Stimulated activated CD8-positive, alpha-beta memory T cell treated with anti-CD3 and anti-CD28 coated beads, Interleukin-12 subunit alpha, Interleukin-12 subunit beta, amount 100 ng/mL, for 24 hours (primary cell): Measurements from ENCODE around the gene LCLAT1.

Experiments used
- DNase-seq: peaks from one replicate; pipeline ENCODE4 v3.0.0-alpha.2; 2020; ENCODE audit errors: extremely low read depth

Gene LCLAT1

DNA sequence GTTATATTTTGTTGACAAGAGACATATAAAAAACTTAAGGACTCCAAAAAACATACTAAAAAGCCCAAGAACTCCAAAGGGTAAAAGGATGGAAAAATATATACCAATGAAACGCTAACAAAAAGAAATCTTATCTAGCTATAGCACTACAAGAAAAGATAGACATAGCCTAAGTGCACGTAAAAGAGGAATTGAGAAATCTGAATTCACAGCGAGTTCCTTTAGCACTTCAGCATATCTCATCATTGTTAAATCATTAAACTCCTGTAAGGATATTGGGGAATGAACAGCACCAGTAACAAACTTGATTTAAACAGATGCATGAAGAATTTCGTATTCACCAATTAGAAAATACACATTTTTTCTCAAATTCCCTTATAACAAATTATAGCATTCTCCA, 226.1 kb downstream of the LCLAT1 start:
- DNase-seq = no peak

DNA sequence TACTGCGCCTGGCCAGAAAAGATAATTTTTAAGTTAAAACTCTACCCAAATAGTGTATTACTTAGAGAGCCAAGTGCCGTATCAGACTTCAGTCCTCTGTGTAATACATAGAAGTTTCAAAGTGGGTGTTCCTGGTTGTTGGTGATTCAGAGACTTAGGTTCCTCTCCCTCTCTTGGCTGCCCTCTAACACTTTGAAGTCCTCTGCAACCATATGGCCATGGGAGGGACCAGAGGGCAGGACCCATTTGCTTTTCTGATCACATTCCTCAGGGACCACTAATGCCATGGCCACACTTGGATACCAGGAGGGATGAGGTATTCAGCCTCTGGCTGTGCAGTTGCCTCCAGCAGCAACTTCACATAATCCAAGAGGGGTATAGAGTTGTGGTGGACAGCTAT, 228.7 kb downstream of the LCLAT1 start:
- DNase-seq = no peak

DNA sequence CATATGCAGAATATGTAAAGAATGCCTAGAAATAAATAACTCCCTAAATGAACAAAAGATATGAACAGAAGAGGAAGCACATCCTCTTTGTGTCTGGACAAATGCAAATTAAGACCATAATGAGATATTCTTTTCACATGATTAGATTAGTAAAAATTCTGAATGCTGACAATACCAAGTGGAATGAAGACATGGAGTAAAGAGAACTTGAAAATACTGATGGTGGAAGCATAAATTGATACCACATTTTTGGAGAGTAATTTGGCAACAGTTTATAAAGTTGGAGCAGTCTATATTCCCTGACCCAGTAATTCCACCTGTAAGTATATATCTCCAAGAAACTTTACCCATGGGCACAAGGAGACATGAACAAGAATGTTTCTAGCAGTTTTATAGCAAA, 230.2 kb downstream of the LCLAT1 start:
- DNase-seq = no peak

DNA sequence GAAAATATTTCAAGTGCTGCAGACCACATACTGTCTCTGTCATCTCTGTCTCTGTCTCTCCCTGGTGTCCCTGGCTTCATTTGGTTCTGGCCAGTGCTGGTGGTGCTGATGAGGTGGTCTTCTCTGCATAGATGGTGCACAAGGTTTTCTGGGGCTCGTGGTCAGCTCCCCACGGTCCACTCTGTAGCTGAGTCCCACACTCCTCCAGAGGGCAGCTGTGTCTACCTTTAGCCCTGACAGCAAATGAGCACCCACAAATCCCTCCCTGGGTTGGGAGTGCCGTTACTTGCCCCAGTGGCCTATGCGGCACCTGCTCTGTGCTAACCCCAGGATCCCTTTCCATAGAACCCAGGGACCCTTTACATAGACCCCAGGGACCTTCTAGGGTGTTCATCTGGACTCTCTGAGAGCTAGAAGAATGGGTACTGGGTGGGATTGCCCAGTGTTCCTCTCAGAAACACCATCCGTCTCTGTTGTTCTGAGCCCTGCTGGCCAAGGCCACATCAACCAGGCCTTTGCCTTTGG, 230.9 kb downstream of the LCLAT1 start:
- DNase-seq = no peak

GRCh38 chr2:30678410-30679137, 231.5 kb downstream of the LCLAT1 start:
- DNase-seq = no peak

DNA sequence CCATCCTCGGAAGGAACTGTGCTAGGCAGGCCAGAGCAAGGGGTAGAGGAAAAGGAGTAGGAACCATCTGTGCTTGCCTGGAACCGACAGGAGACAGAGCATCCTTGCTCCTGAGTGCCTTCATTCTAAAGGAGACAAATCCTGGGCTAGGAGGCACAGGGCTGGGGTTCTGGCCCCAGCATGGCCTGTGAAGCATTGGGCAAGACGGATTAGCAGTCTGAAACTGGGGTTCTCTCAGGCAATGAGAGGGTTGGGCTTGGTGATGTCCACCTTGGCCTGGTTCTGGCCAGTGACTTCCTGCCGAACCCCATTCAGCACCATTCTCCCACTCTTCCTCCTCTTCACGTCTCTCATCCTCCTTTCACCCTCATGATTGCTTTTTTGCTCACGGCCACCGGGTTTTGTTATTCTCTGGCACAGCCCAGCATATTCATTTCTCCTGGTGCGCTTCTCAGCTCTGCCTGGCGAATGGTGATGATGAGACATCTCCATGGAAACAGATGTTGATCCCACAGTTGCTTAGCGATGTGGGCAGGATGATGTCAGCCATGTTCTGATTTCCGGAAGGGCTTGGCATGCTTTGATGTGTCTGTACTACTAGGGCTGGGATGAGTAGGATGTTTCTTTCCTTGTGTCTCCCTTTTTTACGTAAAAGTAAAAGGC, 232.5 kb downstream of the LCLAT1 start:
- no peak for DNase-seq

- DNase-seq = no peak
Observed at GRCh38 chr2:30680121-30680520, 233.1 kb downstream of the LCLAT1 start.

- no peak for DNase-seq
Observed at GRCh38 chr2:30681022-30681421, 234.0 kb downstream of the LCLAT1 start.

DNA sequence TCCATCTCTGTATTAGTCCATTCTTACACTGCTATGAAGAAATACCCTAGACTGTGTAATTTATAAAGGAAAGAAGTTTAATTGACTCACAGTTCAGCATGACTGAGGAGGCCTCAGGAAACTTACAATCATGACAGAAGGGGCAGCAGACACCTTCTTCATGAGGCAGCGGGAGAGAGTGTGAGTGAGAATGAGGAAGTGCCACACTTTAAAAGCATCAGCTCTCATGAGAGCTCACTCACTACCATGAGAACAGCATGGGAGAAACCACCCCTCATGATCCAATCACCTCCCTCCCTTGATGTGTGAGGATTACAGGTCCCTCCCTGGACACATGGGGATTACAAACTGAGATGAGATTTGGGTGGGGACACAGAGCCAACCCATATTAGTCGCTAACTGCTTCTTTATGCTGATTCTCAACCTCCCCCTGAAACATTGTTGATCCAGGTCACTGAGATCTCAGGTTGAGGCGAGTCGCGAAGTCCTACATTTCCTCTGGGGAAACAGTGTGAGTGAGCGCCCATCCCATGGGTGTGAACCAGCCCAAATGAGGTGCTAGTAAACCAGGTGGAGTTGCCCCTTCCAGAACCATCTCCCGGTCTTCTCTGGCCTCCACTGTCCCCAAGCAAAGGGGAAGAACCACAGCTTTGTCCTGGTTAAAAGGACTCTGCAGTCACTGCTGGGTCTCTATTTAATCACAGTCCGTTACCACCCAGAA, 236.3 kb downstream of the LCLAT1 start:
- no peak for DNase-seq

DNA sequence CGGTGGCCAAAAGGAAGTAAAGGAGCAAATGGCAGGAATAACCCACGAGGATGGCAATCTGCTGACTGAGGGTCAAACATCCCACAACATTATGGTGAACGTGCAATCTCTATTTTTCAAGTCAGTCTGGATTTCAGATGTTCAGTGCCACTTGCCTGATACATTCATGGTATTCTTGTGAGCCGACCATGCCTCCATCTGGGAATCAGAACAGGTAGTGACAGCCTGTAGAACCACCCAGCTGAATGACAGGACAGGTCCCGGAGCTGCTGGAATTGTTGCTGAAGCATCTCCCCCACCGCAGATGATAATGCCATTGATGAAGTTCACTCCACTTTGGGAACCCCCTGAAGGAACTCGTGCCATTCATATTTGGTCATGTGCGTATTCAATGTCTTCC, 237.0 kb downstream of the LCLAT1 start:
- no peak for DNase-seq

GRCh38 chr2:30684516-30684915, 237.5 kb downstream of the LCLAT1 start:
- DNase-seq = no peak

- DNase-seq = no peak
Observed at GRCh38 chr2:30684996-30685395, 237.9 kb downstream of the LCLAT1 start.

- DNase-seq = no peak
Observed at GRCh38 chr2:30686000-30686399, 239.0 kb downstream of the LCLAT1 start.

GRCh38 chr2:30686669-30687068, 239.6 kb downstream of the LCLAT1 start:
- no peak for DNase-seq

GRCh38 chr2:30688956-30689401, 241.9 kb downstream of the LCLAT1 start:
- DNase-seq = no peak

GRCh38 chr2:30689496-30690125, 242.6 kb downstream of the LCLAT1 start:
- no peak for DNase-seq

GRCh38 chr2:30690126-30690561, 243.1 kb downstream of the LCLAT1 start:
- DNase-seq = no peak

DNA sequence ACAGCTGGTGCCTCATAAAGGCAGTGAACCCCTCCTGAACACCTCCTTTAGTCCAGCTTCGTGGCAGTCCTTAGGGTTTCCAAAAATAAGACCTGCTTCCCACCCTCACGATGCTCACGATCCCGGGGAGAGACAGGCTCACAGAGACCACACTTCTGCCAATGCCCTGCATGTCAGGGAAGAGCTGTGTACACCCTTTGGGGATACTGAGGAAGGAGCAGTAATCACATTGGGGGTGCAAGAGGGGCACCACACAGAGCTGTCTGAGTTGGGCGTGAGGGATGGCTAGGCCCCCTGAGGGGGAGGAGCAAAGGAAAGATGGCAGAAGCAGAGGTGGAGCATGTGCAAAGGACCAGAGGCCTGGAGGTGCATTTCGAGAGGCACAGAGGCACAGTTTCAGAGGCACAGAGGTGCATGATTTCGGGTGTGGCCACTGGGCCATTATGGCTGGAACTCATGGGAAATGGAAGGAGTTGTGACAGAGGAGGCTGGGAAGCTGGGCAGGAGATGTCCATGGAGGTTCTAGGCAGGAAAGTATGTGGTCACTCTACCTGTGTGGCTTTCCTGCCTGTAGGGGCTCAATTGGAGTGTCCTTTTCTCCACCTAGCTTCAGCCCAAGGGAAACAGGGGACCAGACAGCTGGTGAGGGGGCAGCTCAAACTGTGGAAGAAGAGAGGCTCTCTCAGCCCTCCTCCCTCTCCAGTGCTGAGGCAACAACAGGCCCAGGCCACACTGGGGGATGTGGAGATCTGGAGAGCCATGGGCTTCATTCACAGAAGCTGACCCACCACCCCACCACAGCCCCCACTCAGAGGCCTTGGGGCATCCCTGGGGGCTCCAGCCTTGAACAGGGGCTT, 244.3 kb downstream of the LCLAT1 start:
- no peak for DNase-seq

- DNase-seq = no peak
Observed at GRCh38 chr2:30691948-30692828, 245.1 kb downstream of the LCLAT1 start.

GRCh38 chr2:30692829-30693275, 245.8 kb downstream of the LCLAT1 start:
- DNase-seq = no peak
